HG03159 (cell line): ENCODE measurements around the gene ZNF398.

Source experiments
- ATAC-seq: cut with Tn5 transposase; IDR thresholded peaks from one replicate; pipeline ENCODE4 v1.9.1; 2021; ENCODE audit warnings: mild to moderate bottlenecking, moderate library complexity; ENCODE audit not compliant: unreplicated experiment

ZNF398 gene

GRCh38 chr7:149147752-149148653, 750 bp downstream of the ZNF398 start:
- ATAC-seq: peak; percentile 37

GRCh38 chr7:149150981-149151380, 3.7 kb downstream of the ZNF398 start:
- ATAC-seq: no peak

- no peak for ATAC-seq
Measured at GRCh38 chr7:149153346-149153745, 6.1 kb downstream of the ZNF398 start.

- ATAC-seq: no peak
Measured at GRCh38 chr7:149154056-149154455, 6.8 kb downstream of the ZNF398 start.

GRCh38 chr7:149156898-149157297, 9.6 kb downstream of the ZNF398 start:
- no peak for ATAC-seq

- ATAC-seq: no peak
Measured at GRCh38 chr7:149161241-149161848, 14.1 kb downstream of the ZNF398 start.

GRCh38 chr7:149166142-149166541, 18.9 kb downstream of the ZNF398 start:
- no peak for ATAC-seq

GRCh38 chr7:149166630-149167352, 19.5 kb downstream of the ZNF398 start:
- no peak for ATAC-seq

GRCh38 chr7:149171892-149172533, 24.8 kb downstream of the ZNF398 start:
- no peak for ATAC-seq

GRCh38 chr7:149172534-149172920, 25.3 kb downstream of the ZNF398 start:
- no peak for ATAC-seq

GRCh38 chr7:149175150-149175549, 27.9 kb downstream of the ZNF398 start:
- no peak for ATAC-seq

- ATAC-seq: no peak
Measured at GRCh38 chr7:149179241-149179640, 32.0 kb downstream of the ZNF398 start.

- ATAC-seq: no peak
Measured at GRCh38 chr7:149180722-149181449, 33.6 kb downstream of the ZNF398 start.

GRCh38 chr7:149181450-149181790, 34.2 kb downstream of the ZNF398 start:
- no peak for ATAC-seq

GRCh38 chr7:149184274-149184673, 37.0 kb downstream of the ZNF398 start:
- ATAC-seq: no peak

GRCh38 chr7:149188213-149188612, 41.0 kb downstream of the ZNF398 start:
- no peak for ATAC-seq

GRCh38 chr7:149188637-149189259, 41.5 kb downstream of the ZNF398 start:
- no peak for ATAC-seq

GRCh38 chr7:149191851-149192250, 44.6 kb downstream of the ZNF398 start:
- ATAC-seq: no peak

- ATAC-seq: no peak
Measured at GRCh38 chr7:149194799-149195179, 47.5 kb downstream of the ZNF398 start.
